HG03520 (cell line): ENCODE results near the gene CCL2.

Source experiments
- ATAC-seq: cut with Tn5 transposase; IDR thresholded peaks from one replicate; pipeline ENCODE4 v1.9.1; 2021; ENCODE audit warnings: mild to moderate bottlenecking, moderate library complexity; ENCODE audit not compliant: unreplicated experiment

Gene CCL2

DNA sequence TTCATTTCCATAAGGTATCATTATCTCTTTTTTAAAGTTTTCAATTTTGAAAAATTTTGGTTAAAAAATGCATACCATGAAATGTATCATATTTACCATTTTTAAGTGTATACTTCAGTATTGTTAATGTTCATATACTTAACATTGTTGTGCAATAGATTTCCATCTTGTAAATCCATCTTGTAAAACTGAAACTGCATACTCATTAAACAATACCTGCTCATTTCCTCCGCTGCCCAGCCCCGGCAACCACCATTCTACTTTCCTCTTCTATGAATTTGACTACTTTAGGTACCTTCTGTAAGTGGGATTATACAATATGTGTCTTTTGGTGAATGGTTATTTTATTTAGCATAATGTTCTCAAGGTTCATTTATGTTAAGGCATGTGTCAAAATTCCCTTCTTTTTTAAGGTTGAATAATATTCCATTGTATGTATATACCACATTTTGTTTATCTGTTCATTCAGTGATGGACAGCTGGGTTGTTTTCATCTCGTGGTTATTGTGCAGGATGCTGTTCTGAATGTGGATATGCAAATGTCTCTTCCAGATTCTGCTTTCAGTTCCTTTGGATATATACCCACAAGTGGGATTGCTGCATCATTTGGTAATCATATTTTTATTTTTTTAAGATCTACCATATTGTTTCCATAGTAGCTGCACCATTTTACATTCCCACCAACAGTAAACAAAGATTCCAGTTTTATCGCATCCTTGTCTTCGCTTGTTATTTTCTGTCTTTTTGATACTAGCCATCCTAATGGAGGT is 6.7 kb downstream of the CCL2 start:
- no peak for ATAC-seq

DNA sequence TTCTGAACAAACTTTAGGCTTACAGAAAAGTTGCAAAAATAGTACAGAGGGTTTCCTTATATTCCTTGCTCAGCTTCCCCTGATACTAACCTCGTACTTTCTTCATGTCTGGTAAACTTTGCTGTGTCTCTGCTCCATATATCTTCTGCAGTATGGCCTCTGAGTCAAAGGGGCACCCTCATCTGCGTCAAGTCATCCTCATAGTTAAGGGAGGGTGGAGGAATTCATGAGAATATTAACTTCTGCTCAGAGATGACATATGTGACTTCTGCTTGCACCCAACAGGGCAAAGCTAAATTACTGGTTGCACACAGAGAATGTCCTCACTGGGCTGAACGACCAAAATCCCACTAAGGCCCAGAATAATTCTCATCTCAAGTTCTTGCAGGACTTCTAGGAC is 10.6 kb downstream of the CCL2 start:
- ATAC-seq, result no peak

DNA sequence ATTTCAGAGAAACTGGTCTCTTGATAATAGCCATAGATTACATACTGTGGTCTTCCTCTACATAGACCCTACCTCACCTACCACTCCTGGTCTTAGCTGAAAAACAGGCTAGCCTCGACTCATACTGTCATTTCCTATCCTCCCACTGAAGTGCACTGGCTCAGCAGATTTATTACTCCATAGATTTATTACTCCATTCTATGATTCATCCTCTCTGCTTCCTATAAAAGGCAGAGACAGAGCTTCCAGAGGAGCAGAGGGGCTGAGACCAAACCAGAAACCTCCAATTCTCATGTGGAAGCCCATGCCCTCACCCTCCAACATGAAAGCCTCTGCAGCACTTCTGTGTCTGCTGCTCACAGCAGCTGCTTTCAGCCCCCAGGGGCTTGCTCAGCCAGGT is 14.9 kb downstream of the CCL2 start, which contains the start of gene CCL7:
TSS of gene CCL7 (plus strand) at position 253 of the 400 bp plus-strand sequence. CDS start at position 323, 70 bp downstream.
- ATAC-seq, result no peak

DNA sequence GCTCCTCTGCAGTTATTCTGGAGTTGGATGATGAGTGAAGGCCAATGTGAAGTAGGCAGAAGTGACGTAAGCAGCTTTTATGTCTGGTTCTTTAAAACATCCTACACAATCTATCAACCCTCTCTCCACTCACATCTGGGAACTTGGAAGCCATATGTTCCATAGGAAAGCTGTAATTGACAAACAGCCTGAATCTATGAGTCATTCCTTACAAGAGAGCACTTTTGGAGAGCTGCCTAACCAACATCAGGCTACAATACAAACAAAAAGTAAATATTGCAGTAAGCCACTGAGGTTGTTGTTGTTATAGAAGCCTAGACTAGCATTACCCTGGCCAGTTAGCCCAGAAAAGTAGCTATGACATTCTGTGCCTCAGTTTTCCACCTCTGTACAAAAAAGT is 20.8 kb downstream of the CCL2 start:
- no peak for ATAC-seq

DNA sequence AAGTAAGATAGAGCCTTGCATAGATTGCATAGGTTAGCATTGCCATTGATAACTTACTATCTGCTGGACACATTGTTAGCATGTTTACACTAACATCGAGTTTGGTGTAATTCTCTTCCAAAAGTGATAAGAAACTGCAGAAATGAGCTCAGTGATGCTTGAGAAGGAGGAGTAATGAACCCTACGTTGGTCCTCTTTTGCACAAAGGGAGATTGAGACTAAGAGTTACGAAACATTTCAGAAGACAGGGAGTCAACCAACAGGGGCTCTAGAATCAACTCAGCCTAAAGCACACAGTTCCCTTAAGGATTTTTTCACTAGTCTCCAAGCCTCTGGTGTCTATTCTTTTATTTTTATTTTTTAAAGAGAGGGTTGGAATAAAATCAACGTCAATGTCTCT is 21.7 kb downstream of the CCL2 start:
- ATAC-seq, result no peak

DNA sequence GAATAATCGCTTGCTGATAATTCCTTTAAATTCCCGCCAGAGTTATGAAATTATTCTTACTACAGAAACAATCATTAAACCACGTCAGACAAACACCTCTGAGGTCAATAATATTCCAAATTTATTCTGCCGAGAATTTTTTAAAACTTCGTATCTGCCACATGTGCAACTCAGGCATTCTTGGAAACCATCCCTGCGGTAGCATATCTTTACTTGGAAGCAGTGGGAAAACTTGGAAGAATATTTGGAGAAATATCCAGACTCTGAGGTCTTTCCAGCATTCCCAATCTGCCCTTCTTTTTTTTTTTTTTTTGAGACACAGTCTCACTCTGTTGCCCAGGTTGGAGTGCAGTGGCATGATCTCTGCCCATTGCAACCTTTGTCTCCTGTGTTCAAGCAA is 28.5 kb downstream of the CCL2 start:
- no peak for ATAC-seq

DNA sequence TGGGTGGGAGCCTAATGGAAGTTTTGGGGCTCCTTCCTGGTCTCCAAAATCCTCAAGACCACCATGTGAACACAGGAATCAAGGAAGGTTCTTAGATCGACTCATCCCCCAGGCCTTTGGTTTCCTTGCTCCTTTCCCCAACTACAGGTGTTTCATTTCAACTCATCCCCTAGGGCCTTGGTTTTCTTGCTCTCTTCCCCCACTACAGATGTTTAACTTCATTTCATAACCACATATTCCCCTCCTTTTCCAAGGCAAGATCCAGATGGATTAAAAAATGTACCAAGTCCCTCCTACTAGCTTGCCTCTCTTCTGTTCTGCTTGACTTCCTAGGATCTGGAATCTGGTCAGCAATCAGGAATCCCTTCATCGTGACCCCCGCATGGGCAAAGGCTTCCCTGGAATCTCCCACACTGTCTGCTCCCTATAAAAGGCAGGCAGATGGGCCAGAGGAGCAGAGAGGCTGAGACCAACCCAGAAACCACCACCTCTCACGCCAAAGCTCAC is 30.3 kb downstream of the CCL2 start, which contains the start of gene CCL11:
TSS of gene CCL11 (plus strand) at position 457 of the 507 bp plus-strand sequence. CDS start 67 bp downstream, outside the sequence.
- no peak for ATAC-seq

DNA sequence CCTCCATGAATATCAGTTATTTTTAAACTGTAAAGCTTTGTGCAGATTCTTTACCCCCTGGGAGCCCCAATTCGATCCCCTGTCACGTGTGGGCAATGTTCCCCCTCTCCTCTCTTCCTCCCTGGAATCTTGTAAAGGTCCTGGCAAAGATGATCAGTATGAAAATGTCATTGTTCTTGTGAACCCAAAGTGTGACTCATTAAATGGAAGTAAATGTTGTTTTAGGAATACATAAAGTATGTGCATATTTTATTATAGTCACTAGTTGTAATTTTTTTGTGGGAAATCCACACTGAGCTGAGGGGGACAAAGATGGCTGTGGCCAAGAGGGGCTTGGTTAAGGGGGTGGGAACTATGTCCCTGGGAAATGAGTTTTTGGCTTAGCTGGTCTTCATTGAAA is 32.8 kb downstream of the CCL2 start:
- no peak for ATAC-seq

DNA sequence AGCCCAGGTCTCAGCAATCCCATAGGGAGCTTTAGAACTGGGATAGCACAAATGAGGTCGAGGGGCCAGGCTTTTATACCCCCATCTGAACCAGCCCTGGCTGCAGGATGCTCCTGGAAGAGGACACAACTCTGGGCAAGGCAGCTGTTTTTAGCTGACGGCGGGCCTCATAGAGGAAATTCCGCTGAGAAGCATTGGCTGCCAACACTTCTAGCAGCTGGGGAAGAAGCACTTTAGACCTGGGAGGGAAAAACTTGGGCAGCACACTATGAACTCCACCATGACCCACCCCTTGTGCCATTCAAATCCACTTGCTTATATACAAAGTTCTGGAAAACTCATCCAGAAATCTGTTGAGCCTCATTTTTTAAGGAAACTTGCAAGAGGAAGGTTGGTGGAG is 35.5 kb downstream of the CCL2 start:
- no peak for ATAC-seq

DNA sequence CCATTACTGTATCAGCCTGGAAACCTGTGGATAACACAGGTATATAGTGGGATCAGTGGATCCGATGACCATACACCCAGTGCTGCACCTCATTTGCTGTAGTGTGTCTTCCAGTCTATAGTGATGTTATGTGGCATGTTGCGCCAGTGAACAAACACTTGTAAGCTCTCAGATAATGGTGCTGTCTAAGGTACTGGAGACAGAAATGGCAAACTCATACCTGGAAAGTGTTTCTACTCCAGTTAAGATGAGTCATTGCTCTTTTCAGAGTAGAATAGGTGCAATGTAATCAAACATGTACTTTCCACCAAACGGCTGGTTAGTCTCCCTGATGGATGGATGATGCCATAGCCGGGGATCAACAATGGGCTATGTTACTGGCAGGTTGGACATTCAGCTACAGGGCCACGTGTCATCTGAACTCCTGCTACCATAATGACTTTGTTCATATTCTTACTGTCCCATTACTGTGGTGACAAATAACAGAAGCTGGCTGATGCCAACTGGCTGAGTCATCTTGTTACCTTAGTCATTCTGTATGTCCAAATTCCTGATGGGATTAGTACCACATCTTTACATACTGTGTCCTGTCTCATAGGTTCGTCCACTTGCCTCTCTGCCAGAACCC is 36.8 kb downstream of the CCL2 start:
- no peak for ATAC-seq

DNA sequence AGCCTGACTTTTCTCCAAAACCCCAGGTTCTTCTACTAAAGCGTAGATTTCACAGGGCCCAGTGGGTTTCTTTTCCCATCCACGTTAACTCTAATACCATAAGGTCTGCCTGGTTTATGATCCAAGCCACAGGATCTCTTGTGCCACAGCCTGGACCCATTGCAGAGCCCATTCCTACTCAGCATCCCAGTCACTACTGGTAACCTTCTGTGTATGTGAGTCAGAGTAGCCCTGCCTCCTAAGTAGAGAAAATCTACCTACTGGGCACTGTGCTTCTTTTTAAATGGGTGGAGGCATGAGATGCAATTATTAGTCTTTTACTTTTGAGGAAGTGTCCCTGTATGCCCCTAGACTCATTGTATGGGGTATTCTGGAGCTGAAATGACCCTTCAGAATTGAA is 43.9 kb downstream of the CCL2 start:
- no peak for ATAC-seq

DNA sequence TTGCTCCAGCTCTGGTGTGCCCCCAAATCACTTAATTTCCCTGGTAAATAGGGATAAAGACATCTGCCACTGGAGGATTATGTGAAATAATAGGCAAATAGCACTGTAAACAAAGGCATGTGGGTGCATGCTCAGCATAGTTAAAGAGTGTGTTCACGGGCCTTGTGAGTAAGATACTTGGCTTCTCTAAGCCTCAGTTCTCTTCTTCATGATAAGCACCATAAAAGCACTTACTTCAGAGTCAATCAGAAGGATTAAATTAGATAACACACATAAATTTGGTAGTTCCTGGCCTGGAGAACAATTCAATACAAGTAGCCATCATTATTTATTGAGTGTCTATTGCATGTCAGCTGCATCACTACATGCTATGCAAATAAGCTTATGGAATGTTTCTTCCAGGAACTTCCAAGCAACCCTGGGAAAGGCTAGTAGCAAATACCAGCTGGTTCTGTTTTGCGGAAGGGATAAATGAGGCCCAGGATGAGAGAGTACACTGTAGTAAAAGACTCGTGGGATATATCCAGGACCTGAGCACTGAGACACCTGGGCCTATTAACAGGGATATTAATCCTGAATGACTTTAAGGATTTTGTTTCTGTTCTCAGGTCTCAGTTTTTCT is 45.0 kb downstream of the CCL2 start:
- no peak for ATAC-seq

DNA sequence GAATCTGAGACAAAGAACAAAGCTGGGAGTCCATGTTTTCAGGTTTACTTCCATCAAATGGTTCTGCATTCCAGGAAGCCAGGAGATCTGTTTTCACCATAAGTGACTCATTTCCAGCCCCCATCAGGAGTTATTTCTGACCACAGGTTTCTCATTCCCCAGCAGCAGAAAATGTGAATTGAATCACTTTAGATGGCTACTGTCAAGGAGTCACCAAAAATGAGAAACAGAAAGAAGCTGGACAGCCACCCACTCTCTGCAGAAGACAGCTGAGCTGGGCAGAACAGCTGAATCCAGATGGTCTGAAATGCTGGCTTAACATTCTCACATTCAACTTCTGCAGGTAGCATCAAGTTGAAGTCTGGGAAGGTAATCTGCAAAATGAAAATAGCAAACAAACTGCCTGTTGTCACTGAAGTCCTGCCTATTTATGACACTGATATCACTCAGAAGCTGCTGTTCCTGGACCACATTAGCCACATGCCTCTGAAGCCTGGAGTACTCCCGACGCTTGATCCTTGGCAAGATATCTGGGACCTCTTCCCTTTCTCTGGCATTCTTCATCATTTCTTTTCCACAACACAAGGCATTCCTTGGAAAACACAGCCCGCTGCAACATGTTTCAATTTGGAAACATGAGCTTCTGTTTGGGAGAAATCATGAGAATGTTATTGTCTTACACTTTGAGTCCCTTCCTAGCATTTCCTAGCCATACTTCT is 45.7 kb downstream of the CCL2 start:
- ATAC-seq, result no peak

DNA sequence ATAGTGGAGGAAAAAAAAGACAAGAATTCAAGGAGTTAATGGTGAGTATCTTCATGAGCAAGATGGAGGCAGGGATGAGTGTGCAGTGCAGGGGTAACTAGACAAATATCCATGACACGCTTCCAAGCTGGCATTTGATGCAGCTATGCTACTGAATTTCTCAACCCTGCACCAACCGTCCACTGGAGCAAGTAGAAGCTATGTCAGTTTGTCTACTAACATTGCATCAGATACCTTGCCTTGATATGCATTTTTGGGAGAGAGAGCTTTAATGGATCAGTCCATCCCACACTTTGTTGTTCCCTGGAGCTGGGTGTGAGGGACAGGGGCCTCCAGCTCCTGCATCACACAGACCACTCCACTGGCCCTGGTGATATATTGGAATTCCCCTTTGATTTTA is 46.9 kb downstream of the CCL2 start:
- ATAC-seq, result no peak

DNA sequence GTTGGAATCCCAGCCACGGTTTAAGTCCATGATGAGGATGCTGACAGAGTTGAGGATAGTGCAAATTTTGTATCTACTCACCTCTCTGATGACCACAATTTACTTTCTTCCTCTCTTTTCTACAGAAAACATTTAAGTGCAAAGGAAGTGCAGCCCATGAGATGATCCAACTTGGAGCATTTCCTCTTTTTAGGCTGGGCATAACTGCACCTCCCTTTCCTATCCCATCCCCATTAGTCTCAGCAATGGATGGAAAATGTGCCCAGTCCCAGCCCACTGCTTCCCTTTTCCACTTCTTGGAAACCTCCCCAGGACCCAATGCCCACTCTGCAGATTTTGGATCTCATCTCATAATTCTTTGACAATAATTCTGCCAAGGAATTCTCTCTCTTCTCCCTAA is 47.6 kb downstream of the CCL2 start:
- no peak for ATAC-seq

DNA sequence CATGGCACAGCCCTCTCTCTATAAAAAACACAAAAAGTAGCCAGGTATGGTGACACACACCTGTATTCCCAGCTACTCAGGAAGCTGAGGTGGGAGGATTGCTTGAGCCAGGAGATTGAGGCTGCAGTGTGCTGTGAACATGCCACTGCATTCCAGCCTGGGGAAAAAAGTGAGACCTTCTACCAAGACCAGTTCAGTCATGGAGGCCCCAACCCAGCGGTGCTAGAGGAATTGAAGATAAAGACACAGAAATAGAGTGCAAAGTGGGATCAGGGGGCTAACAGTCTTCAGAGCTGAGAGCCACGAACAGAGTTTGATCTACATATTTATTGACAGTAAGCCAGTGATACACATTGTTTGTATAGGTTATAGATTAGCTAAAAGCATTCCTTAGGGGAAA is 48.5 kb downstream of the CCL2 start:
- ATAC-seq, result no peak

DNA sequence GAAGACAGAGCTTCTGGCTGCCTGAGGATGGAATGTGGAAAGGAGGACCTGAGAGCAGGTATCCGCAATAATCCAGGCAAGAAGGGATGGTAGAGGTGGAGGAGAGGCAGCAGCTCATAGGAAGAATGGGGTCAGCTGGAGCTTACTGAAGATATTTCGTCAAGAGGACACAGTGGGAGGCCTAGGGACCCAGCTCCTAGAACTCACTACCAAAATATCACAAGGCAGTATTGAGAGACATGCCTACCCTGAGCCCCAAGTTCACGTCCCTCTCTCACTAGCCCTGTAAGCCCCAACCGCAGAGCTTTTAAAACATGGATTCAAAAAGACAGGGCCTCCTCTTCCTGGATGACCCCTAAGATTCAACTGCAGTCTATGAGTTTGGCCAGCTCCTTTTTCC is 50.0 kb downstream of the CCL2 start:
- ATAC-seq, result no peak

DNA sequence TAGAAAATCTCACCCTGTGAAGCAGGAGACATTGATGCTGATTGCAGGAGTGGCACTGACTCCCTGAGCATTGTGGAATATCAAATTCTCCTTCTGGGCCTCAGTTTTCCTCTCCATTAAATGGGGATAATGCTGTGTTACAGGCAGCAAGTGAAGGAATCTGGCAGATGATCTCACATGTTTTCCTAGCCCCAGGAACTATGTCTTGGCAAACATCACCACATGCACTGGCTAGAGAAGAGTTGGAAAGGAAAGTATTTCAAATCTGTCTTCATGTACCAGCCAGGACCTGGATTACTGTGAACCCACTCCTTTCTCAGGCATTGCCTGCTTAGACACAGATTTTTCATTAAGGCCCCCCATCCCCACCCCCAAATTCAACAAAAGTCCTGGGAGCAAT is 50.5 kb downstream of the CCL2 start:
- ATAC-seq, result no peak

DNA sequence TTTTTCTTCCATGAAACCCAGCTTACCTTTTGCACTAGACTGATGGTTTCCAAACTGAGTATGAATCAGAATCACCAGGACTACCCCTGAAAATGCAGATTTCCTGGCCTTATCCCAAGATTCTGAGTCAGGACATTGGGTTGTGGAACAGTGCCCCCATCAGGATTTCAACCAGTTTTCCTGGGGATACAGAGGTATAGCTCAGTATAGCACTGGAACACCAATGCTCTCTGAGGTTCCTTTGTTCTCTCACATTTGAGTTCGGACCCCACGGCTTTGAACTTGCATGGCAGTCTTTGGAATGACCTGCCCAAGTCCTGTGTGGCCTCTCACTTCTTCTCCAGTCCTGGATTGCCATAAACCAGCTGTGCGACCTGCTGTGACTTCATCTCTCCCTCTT is 51.4 kb downstream of the CCL2 start:
- ATAC-seq, result no peak
